ENCODE data around the gene CLCN4.

Gene CLCN4

GRCh38 chrX:10198254-10198653, 41.5 kb downstream of the CLCN4 start:
- no peak for DNase-seq

- no peak for DNase-seq
Observed at GRCh38 chrX:10199212-10199611, 42.4 kb downstream of the CLCN4 start.

- DNase-seq = no peak
Observed at GRCh38 chrX:10203617-10204016, 46.8 kb downstream of the CLCN4 start.

GRCh38 chrX:10206317-10206716, 49.5 kb downstream of the CLCN4 start:
- DNase-seq = no peak

- no peak for DNase-seq
Observed at GRCh38 chrX:10208281-10208856, 51.6 kb downstream of the CLCN4 start.

- DNase-seq = no peak
Observed at GRCh38 chrX:10208953-10209352, 52.2 kb downstream of the CLCN4 start.

- no peak for DNase-seq
Observed at GRCh38 chrX:10212395-10212794, 55.6 kb downstream of the CLCN4 start.

GRCh38 chrX:10213716-10214115, 56.9 kb downstream of the CLCN4 start:
- DNase-seq = no peak

GRCh38 chrX:10216208-10216607, 59.4 kb downstream of the CLCN4 start:
- DNase-seq = no peak

GRCh38 chrX:10217198-10217597, 60.4 kb downstream of the CLCN4 start:
- no peak for DNase-seq

- DNase-seq = no peak
Observed at GRCh38 chrX:10221651-10222050, 64.9 kb downstream of the CLCN4 start.

GRCh38 chrX:10223276-10223675, 66.5 kb downstream of the CLCN4 start:
- DNase-seq = no peak

GRCh38 chrX:10223781-10224180, 67.0 kb downstream of the CLCN4 start:
- no peak for DNase-seq

- DNase-seq = no peak
Observed at GRCh38 chrX:10230222-10230621, 73.4 kb downstream of the CLCN4 start.

GRCh38 chrX:10231461-10231860, 74.7 kb downstream of the CLCN4 start:
- no peak for DNase-seq

GRCh38 chrX:10233173-10233572, 76.4 kb downstream of the CLCN4 start:
- DNase-seq = no peak

GRCh38 chrX:10233696-10234095, 76.9 kb downstream of the CLCN4 start:
- DNase-seq = no peak

GRCh38 chrX:10235851-10236250, 79.1 kb downstream of the CLCN4 start:
- no peak for DNase-seq

GRCh38 chrX:10237241-10237640, 80.5 kb downstream of the CLCN4 start:
- DNase-seq = no peak

- no peak for DNase-seq
Observed at GRCh38 chrX:10239611-10240064, 82.9 kb downstream of the CLCN4 start.

- DNase-seq = no peak
Observed at GRCh38 chrX:10240918-10241317, 84.1 kb downstream of the CLCN4 start.

- no peak for DNase-seq
Observed at GRCh38 chrX:10242026-10242425, 85.3 kb downstream of the CLCN4 start.

GRCh38 chrX:10243106-10243505, 86.3 kb downstream of the CLCN4 start:
- DNase-seq = no peak

GRCh38 chrX:10244915-10245622, 88.3 kb downstream of the CLCN4 start:
- no peak for DNase-seq

- no peak for DNase-seq
Observed at GRCh38 chrX:10245886-10246285, 89.1 kb downstream of the CLCN4 start.

All from NCI-H2029 treated with DMSO at 0.1 percent for 48 hours (cell line).